GM20000 (cell line): ENCODE measurements around the gene DESI1.

Experiments used
- DNase-seq: peaks from one replicate; pipeline ENCODE4 v3.0.0; 2012; ENCODE audit warnings: low spot score
- TF ChIP-seq, protein P1 (sequence below): IDR thresholded peaks from 2 replicates; pipeline ENCODE4 v1.5.1; 2012; ENCODE audit warnings: mild to moderate bottlenecking, control low read depth; ENCODE audit errors: extremely low read depth, missing control alignments

DESI1 gene

DNA sequence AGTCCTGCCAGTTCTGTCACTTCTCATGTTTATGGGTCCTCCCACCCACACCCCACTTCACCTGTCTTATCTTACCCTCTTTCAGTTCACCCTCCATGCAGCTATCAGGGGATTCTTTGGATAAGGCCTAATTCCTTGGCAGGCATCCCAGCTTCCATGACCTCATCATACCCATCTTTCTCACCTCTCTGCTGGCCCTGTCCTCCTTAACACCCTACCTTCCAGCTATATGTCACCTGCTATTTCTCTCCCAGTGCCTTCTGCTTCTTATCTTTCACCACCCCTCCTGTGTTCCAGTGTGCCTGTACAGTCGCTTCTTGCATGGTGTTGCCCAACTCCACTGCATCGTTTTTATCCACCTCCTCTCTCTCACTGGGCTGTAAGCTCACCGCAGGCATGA, 39.6 kb upstream of the DESI1 start:
- DNase-seq = no peak
- TF ChIP-seq, protein P1, sequence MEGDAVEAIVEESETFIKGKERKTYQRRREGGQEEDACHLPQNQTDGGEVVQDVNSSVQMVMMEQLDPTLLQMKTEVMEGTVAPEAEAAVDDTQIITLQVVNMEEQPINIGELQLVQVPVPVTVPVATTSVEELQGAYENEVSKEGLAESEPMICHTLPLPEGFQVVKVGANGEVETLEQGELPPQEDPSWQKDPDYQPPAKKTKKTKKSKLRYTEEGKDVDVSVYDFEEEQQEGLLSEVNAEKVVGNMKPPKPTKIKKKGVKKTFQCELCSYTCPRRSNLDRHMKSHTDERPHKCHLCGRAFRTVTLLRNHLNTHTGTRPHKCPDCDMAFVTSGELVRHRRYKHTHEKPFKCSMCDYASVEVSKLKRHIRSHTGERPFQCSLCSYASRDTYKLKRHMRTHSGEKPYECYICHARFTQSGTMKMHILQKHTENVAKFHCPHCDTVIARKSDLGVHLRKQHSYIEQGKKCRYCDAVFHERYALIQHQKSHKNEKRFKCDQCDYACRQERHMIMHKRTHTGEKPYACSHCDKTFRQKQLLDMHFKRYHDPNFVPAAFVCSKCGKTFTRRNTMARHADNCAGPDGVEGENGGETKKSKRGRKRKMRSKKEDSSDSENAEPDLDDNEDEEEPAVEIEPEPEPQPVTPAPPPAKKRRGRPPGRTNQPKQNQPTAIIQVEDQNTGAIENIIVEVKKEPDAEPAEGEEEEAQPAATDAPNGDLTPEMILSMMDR = no peak

DNA sequence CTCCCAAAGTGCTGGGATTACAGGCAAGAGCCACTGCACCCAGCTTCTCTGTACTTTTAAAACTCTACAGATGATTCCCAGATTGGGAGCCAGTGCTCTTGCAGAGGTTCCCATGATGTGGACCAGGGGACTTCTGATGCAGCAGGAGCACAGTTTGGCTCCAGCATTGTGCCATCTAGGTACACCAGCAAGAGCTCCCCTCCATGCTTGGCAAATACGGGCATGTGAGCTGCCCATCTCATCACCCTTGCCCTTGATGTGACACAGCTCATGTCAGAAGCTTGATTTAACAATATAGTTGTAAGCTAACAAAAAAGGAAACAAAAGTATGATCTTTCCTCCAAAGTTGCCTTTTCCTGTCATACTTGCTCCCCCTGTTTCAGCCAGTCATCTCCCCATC, 39.1 kb upstream of the DESI1 start:
- TF ChIP-seq, protein P1 = no peak

DNA sequence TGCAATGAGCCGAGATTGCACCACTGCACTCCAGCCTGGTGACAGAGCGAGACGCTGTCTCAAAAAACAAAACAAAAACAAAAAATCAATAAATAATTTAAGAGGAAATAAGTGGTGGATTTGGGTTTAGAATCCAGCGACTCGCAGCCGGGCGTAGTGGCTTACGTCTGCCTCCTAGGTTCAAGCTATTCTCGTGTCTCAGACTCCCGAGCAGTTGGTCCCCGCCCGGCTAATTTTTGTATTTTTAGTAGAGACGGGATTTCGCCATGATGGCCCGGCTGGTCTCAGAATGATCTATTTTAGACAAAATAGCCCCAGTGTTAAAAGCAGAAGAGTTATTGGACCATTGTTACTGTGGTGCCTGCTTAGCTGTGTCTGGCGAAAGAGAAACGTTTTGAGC, 38.0 kb upstream of the DESI1 start:
- DNase-seq = no peak
- TF ChIP-seq, protein P1 = no peak

More for the DNA sequence above, 39.1 kb upstream of the DESI1 start:
- DNase-seq = no peak

DNA sequence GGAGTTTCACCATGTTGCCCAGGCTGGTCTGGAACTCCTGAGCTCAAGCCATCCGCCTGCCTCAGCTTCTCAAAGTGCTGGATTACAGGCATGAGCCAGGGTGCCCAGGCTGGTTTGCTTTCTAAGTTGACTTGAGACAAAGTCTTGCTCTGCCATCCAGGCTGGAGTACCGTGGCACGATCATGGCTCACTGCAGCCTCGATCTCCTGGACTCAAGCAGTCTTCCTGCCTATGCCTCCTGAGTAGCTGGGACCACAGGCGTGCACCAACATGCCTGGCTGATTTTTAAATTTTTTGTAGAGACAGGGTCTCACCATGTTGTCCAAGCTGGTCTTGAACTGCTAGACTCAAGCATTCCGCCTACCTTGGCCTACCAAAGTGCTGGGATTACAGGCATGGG, 36.9 kb upstream of the DESI1 start:
- DNase-seq = no peak
- TF ChIP-seq, protein P1 = no peak

DNA sequence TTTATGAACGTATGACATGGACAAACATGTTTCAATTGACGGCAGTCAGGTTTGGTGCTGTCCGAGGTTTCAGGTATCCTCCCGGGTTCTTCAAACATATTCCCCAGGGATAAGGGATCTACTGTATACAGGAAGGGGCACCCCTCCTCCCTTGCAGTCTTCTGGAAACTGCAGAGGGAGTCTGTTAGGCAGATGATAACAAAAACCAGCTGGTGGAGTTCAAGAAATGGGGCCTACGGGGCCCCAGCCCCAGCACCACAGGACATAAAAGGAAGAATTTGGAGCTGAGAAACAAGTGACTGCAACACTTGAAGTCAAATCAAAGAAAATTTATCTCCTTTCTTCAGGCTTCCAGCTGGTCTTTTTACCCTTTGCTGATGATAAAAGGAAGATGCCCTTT, 35.7 kb upstream of the DESI1 start:
- DNase-seq = no peak
- TF ChIP-seq, protein P1 = no peak

DNA sequence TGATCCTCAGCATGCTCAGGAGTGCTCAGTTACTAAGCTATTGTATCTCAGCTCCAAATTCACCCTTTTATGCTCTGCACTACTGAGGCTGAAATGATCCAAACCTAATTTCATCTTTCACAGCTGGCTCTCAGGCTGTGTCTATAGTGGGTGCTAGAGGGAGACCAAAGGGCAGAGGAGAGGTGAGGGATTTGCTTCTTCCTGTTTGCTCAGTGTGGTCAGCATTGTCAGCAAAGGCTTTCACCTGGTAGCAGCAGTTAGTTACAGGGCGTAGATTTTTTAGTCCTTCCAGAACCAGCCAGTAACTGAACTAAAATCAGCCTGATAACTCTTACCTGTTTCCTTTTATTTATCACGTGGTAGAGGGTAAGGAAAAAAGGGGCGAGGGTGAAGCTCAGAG, 33.5 kb upstream of the DESI1 start:
- DNase-seq = no peak
- TF ChIP-seq, protein P1 = no peak

DNA sequence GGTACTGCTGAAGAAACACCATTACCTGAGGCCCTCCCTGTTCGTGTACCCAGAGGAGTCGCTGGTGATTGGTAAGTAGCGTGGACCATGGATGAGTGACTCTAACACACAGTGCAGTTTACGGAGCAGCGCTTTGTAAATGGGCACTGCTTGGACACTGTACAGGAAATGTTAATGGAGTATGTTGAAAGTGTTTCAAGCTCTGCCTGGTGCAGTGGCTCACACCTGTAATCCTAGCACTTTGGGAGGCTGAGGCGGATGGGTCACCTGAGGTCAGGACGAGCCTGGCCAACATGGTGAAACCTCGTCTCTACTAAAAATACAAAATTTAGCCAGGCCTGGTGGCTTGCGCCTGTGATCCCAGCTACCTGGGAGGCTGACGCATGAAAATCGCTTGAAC, 30.0 kb upstream of the DESI1 start:
- no peak for DNase-seq
- TF ChIP-seq, protein P1 = no peak
